ENCODE data around the gene RAPGEF3.

The RAPGEF3 gene

DNA sequence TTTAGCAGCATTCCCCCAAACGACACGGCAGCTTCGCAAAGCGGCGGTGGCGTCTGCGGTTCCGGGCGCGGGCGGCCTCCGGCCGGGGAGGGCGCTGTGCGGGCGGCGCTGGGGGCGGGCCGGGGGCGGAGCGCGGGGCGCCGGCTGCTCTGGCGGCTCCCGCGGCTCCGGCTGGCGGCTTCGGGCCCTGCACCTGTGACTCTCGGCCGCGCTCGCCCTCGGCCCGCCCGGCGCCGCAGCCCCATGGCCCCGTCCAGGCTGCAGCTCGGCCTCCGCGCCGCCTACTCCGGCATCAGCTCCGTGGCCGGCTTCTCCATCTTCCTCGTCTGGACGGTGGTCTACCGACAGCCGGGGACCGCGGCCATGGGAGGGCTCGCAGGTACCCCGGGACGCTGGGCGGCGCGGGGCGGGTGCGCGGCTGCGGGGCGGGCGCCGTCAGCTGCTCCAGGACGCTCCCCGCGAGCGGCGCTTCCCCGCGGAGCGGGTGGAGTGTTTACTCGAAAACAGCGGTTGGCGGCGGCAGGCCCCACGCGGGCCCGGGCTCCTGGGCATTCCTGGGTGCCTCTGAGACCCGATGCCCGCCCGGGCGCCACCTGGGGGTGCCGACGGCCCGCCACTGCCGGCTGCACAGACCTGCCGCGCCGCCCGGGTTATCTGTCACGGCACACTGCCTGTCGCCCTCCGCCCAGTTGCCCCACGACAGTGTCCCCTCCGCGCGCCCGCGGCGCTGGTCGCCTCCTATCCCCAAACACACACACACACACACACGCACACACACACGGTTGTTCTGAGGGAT is 14.6 kb upstream of the RAPGEF3 start, which contains the start of gene SLC48A1:
Gene SLC48A1 (plus strand): TSS at position 177 of the 796 bp plus-strand sequence. CDS start 67 bp downstream, at position 244.
- ATAC-seq = peak; percentile 84
- peak; percentile 84 for TF ChIP-seq ZFP3 (CRISPR knock-in tag; IDR thresholded peaks at IDR 0.05)
- TF ChIP-seq ZNF70 (CRISPR knock-in tag; IDR thresholded peaks at IDR 0.05) = no peak
- TF ChIP-seq, protein P1, sequence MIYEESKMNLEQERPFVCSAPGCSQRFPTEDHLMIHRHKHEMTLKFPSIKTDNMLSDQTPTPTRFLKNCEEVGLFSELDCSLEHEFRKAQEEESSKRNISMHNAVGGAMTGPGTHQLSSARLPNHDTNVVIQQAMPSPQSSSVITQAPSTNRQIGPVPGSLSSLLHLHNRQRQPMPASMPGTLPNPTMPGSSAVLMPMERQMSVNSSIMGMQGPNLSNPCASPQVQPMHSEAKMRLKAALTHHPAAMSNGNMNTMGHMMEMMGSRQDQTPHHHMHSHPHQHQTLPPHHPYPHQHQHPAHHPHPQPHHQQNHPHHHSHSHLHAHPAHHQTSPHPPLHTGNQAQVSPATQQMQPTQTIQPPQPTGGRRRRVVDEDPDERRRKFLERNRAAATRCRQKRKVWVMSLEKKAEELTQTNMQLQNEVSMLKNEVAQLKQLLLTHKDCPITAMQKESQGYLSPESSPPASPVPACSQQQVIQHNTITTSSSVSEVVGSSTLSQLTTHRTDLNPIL (CRISPR knock-in tag; IDR thresholded peaks at IDR 0.05; ENCODE audit: low read depth) = no peak
- TF ChIP-seq SNAI2 (CRISPR knock-in tag; IDR thresholded peaks at IDR 0.05) = 0 out of 2 replicates have a peak, but pooled peaks have one; percentile 51

DNA sequence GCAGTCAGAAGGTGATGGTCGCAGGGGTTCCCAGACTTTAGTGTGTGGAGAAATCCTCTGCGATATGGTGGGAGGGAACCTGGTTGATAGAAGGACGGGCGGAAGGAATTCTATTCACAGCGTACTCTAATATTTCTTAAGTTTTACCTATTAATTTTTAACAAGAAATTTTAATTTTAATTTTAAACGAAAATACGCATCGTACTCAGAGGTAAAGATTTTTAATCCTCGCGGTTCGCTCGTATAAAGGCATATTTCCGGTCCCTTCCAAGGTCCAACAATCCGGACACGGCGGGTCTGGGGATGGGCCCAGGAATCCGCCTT is 14.0 kb upstream of the RAPGEF3 start:
- TF ChIP-seq ARNTL (CRISPR knock-in tag; IDR thresholded peaks at IDR 0.05; ENCODE audit: borderline replicate concordance, low read depth) (no peak), OSR1 (CRISPR knock-in tag; IDR thresholded peaks at IDR 0.05) (no peak), RARB (CRISPR knock-in tag; IDR thresholded peaks at IDR 0.05) (no peak), CSDC2 (CRISPR knock-in tag; IDR thresholded peaks at IDR 0.05) (no peak), ESRRG (CRISPR knock-in tag; IDR thresholded peaks at IDR 0.05) (no peak)
- TF ChIP-seq, protein P2, sequence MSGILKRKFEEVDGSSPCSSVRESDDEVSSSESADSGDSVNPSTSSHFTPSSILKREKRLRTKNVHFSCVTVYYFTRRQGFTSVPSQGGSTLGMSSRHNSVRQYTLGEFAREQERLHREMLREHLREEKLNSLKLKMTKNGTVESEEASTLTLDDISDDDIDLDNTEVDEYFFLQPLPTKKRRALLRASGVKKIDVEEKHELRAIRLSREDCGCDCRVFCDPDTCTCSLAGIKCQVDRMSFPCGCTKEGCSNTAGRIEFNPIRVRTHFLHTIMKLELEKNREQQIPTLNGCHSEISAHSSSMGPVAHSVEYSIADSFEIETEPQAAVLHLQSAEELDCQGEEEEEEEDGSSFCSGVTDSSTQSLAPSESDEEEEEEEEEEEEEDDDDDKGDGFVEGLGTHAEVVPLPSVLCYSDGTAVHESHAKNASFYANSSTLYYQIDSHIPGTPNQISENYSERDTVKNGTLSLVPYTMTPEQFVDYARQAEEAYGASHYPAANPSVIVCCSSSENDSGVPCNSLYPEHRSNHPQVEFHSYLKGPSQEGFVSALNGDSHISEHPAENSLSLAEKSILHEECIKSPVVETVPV (CRISPR knock-in tag; IDR thresholded peaks at IDR 0.05) = no peak
- TF ChIP-seq, protein P3, sequence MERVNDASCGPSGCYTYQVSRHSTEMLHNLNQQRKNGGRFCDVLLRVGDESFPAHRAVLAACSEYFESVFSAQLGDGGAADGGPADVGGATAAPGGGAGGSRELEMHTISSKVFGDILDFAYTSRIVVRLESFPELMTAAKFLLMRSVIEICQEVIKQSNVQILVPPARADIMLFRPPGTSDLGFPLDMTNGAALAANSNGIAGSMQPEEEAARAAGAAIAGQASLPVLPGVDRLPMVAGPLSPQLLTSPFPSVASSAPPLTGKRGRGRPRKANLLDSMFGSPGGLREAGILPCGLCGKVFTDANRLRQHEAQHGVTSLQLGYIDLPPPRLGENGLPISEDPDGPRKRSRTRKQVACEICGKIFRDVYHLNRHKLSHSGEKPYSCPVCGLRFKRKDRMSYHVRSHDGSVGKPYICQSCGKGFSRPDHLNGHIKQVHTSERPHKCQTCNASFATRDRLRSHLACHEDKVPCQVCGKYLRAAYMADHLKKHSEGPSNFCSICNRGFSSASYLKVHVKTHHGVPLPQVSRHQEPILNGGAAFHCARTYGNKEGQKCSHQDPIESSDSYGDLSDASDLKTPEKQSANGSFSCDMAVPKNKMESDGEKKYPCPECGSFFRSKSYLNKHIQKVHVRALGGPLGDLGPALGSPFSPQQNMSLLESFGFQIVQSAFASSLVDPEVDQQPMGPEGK (CRISPR knock-in tag; IDR thresholded peaks at IDR 0.05; ENCODE audit: borderline replicate concordance) = no peak
- TF ChIP-seq, protein P4, sequence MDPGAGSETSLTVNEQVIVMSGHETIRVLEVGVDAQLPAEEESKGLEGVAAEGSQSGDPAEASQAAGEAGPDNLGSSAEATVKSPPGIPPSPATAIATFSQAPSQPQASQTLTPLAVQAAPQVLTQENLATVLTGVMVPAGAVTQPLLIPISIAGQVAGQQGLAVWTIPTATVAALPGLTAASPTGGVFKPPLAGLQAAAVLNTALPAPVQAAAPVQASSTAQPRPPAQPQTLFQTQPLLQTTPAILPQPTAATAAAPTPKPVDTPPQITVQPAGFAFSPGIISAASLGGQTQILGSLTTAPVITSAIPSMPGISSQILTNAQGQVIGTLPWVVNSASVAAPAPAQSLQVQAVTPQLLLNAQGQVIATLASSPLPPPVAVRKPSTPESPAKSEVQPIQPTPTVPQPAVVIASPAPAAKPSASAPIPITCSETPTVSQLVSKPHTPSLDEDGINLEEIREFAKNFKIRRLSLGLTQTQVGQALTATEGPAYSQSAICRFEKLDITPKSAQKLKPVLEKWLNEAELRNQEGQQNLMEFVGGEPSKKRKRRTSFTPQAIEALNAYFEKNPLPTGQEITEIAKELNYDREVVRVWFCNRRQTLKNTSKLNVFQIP (CRISPR knock-in tag; IDR thresholded peaks at IDR 0.05; ENCODE audit: borderline replicate concordance, low read depth) = no peak
- TF ChIP-seq, protein P5, sequence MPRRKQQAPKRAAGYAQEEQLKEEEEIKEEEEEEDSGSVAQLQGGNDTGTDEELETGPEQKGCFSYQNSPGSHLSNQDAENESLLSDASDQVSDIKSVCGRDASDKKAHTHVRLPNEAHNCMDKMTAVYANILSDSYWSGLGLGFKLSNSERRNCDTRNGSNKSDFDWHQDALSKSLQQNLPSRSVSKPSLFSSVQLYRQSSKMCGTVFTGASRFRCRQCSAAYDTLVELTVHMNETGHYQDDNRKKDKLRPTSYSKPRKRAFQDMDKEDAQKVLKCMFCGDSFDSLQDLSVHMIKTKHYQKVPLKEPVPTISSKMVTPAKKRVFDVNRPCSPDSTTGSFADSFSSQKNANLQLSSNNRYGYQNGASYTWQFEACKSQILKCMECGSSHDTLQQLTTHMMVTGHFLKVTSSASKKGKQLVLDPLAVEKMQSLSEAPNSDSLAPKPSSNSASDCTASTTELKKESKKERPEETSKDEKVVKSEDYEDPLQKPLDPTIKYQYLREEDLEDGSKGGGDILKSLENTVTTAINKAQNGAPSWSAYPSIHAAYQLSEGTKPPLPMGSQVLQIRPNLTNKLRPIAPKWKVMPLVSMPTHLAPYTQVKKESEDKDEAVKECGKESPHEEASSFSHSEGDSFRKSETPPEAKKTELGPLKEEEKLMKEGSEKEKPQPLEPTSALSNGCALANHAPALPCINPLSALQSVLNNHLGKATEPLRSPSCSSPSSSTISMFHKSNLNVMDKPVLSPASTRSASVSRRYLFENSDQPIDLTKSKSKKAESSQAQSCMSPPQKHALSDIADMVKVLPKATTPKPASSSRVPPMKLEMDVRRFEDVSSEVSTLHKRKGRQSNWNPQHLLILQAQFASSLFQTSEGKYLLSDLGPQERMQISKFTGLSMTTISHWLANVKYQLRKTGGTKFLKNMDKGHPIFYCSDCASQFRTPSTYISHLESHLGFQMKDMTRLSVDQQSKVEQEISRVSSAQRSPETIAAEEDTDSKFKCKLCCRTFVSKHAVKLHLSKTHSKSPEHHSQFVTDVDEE (CRISPR knock-in tag; IDR thresholded peaks at IDR 0.05) = no peak

DNA sequence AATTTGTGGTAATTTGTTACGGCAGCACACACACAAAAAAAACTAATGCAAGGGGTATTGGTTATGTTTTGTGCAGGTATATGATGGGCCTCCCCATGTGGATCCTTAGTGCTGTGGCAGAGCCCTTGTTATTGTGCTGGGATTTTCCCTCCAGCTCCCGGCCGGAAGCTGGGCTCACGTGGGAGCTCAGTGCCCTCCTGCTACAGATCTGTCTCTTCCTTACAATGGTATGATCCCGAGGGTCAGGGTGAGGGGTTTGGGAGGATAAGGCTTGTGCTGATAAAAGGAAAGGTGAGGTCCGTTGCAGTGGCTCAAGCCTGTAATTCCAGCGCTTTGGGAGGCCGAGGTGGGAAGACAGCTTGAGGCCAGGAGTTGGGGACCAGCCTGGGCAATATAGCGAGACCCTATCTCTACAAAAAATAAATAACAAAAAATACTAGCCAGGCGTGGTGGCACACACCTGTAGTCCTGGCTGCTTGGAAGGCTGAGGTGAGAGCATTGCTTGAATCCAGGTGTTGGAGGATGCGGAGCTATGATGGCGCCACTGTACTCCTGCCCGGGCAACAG is 13.5 kb upstream of the RAPGEF3 start:
- ATAC-seq = no peak

More for the DNA sequence above, 14.0 kb upstream of the RAPGEF3 start:
- ATAC-seq = no peak

More for the DNA sequence above, 13.5 kb upstream of the RAPGEF3 start:
- TF ChIP-seq ZNF8 (CRISPR knock-in tag; IDR thresholded peaks at IDR 0.05) (no peak), TCF4 (CRISPR knock-in tag; IDR thresholded peaks at IDR 0.05; ENCODE audit: borderline replicate concordance) (no peak), BACH2 (CRISPR knock-in tag; IDR thresholded peaks at IDR 0.05; ENCODE audit: borderline replicate concordance) (no peak), PPARA (CRISPR knock-in tag; IDR thresholded peaks at IDR 0.05; ENCODE audit: borderline replicate concordance) (no peak), ZNF565 (CRISPR knock-in tag; conservative IDR thresholded peaks at IDR 0.05; ENCODE audit: low read depth) (no peak)
- TF ChIP-seq, protein P5 (CRISPR knock-in tag; IDR thresholded peaks at IDR 0.05) = no peak
- TF ChIP-seq, protein P4 (CRISPR knock-in tag; IDR thresholded peaks at IDR 0.05; ENCODE audit: borderline replicate concordance, low read depth) = no peak
- TF ChIP-seq, protein P3 (CRISPR knock-in tag; IDR thresholded peaks at IDR 0.05; ENCODE audit: borderline replicate concordance) = no peak
